Measurements from ENCODE around the gene PRKCZ.

DNA sequence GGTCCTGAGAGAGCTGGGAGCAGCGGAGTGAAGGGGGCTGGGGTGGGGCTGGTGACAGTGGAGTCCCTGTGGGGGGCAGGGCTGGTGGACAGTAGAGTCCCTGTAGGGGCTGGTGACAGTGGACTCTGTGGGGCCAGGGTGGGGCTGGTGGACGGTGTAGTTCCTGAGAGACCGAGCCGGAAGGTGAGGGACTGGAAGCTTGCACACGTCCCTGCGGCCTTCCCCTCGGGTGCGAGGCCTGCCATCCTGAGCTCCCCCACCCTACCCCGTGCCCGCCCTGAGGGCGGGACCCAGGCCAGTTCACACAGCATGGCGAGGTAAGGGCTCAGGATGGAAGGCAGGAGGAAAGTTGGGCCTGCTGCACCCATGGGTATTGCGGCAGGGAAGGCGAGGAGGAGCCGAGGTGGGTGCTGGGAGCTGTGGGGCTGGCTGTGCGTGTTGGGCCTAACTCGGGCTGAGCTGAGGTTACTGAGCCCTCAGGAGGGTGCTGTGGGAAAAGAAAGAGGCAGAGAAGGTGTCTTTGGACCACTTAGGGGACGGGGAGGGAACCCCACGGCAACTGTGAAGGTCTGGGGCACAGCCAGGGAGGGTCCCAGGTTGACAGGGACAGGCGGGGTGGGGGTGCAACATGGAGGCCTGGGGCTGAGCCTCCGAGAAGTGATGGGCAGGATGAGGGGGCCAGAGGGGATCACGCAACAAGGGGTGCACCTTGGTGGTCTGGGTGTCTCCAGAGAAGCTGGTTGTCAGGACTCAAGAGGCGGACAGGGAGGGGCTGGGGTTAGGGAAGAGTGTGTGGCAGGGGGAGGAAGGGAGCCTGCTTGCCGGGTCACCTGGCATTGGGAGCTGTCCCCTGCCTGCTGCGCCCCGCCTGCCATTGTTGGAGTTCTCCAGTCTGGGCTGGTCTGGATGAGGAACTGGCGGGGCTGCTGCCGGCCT is 60.8 kb downstream of the PRKCZ start:
- TF ChIP-seq GABPA (IDR thresholded peaks at IDR 0.05; ENCODE audit: low read depth), result no peak
- TF ChIP-seq, protein P1, sequence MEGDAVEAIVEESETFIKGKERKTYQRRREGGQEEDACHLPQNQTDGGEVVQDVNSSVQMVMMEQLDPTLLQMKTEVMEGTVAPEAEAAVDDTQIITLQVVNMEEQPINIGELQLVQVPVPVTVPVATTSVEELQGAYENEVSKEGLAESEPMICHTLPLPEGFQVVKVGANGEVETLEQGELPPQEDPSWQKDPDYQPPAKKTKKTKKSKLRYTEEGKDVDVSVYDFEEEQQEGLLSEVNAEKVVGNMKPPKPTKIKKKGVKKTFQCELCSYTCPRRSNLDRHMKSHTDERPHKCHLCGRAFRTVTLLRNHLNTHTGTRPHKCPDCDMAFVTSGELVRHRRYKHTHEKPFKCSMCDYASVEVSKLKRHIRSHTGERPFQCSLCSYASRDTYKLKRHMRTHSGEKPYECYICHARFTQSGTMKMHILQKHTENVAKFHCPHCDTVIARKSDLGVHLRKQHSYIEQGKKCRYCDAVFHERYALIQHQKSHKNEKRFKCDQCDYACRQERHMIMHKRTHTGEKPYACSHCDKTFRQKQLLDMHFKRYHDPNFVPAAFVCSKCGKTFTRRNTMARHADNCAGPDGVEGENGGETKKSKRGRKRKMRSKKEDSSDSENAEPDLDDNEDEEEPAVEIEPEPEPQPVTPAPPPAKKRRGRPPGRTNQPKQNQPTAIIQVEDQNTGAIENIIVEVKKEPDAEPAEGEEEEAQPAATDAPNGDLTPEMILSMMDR (IDR thresholded peaks at IDR 0.05), result no peak
- no peak for TF ChIP-seq POLR2AphosphoS5 (IDR thresholded peaks at IDR 0.05; ENCODE audit: low read depth, low read length)
- no peak for TF ChIP-seq TAF1 (IDR thresholded peaks at IDR 0.05; ENCODE audit: borderline replicate concordance, low read depth, low read length)
- no peak for TF ChIP-seq TCF12 (IDR thresholded peaks at IDR 0.05)
- TF ChIP-seq, protein P2, sequence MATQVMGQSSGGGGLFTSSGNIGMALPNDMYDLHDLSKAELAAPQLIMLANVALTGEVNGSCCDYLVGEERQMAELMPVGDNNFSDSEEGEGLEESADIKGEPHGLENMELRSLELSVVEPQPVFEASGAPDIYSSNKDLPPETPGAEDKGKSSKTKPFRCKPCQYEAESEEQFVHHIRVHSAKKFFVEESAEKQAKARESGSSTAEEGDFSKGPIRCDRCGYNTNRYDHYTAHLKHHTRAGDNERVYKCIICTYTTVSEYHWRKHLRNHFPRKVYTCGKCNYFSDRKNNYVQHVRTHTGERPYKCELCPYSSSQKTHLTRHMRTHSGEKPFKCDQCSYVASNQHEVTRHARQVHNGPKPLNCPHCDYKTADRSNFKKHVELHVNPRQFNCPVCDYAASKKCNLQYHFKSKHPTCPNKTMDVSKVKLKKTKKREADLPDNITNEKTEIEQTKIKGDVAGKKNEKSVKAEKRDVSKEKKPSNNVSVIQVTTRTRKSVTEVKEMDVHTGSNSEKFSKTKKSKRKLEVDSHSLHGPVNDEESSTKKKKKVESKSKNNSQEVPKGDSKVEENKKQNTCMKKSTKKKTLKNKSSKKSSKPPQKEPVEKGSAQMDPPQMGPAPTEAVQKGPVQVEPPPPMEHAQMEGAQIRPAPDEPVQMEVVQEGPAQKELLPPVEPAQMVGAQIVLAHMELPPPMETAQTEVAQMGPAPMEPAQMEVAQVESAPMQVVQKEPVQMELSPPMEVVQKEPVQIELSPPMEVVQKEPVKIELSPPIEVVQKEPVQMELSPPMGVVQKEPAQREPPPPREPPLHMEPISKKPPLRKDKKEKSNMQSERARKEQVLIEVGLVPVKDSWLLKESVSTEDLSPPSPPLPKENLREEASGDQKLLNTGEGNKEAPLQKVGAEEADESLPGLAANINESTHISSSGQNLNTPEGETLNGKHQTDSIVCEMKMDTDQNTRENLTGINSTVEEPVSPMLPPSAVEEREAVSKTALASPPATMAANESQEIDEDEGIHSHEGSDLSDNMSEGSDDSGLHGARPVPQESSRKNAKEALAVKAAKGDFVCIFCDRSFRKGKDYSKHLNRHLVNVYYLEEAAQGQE (IDR thresholded peaks at IDR 0.05; ENCODE audit: low read depth, low read length), result no peak
- no peak for TF ChIP-seq EZH2phosphoT487 (IDR thresholded peaks at IDR 0.05; ENCODE audit: borderline replicate concordance, low read depth)
- TF ChIP-seq USF2 (IDR thresholded peaks at IDR 0.05; ENCODE audit: borderline replicate concordance, low read depth, low read length), result no peak
- TF ChIP-seq, protein P3, sequence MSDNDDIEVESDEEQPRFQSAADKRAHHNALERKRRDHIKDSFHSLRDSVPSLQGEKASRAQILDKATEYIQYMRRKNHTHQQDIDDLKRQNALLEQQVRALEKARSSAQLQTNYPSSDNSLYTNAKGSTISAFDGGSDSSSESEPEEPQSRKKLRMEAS (IDR thresholded peaks at IDR 0.05; ENCODE audit: low read depth), result no peak

Data from SK-N-SH (cell line).